Measurements from ENCODE around the gene CDC23. TPM values are rescaled to one million over a fixed set of nuclear protein-coding genes. Genes with fewer than 3 reads are reported as not detected.
"Not testable (repeated sequence)": the region's sequence is repeated elsewhere in the genome, so short reads cannot be mapped to it uniquely, and the experiment has no call there.

Gene CDC23
- total RNA-seq, 1 donor from 2014 or later: 14.2 TPM

GRCh38 chr5:138216799-138217198 is 3.7 kb upstream of the CDC23 start:
- Histone ChIP-seq H3K36me3 (no peaks in the 10 kb centered on the region), H3K27ac (no peak overlapping the region), H3K9me3 (no peaks in the 10 kb centered on the region), H3K27me3 (no peaks in the 10 kb centered on the region), H3K4me1 (peaks cover 8% of the 10 kb centered on the region), H3K4me3 (no peak overlapping the region)
- TF ChIP-seq, protein P1, sequence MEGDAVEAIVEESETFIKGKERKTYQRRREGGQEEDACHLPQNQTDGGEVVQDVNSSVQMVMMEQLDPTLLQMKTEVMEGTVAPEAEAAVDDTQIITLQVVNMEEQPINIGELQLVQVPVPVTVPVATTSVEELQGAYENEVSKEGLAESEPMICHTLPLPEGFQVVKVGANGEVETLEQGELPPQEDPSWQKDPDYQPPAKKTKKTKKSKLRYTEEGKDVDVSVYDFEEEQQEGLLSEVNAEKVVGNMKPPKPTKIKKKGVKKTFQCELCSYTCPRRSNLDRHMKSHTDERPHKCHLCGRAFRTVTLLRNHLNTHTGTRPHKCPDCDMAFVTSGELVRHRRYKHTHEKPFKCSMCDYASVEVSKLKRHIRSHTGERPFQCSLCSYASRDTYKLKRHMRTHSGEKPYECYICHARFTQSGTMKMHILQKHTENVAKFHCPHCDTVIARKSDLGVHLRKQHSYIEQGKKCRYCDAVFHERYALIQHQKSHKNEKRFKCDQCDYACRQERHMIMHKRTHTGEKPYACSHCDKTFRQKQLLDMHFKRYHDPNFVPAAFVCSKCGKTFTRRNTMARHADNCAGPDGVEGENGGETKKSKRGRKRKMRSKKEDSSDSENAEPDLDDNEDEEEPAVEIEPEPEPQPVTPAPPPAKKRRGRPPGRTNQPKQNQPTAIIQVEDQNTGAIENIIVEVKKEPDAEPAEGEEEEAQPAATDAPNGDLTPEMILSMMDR (IDR thresholded peaks at IDR 0.05): no peak
- TF ChIP-seq POLR2AphosphoS5 (IDR thresholded peaks at IDR 0.05; ENCODE audit: insufficient read depth in 1 of 2, low read depth in 1 of 2): no peak
- TF ChIP-seq POLR2A (IDR thresholded peaks at IDR 0.05): no peak
- DNase-seq (ENCODE audit: extremely low spot score in 2 of 2): no peak
- intact Hi-C loops (cut with DNase I): no loop called here

GRCh38 chr5:138212828-138213160 is 329 bp downstream of the CDC23 start:
- Histone ChIP-seq H3K4me1 (peaks cover 18% of the 10 kb centered on the region), H3K9me3 (no peaks in the 10 kb centered on the region), H3K27ac (peak overlapping the region; percentile 78), H3K36me3 (no peaks in the 10 kb centered on the region), H3K27me3 (no peaks in the 10 kb centered on the region), H3K4me3 (peak overlapping the region; percentile 91 to 97)
- TF ChIP-seq POLR2A (IDR thresholded peaks at IDR 0.05) (no peak), POLR2AphosphoS5 (IDR thresholded peaks at IDR 0.05; ENCODE audit: insufficient read depth in 1 of 2, low read depth in 1 of 2) (no peak)
- TF ChIP-seq, protein P1 (IDR thresholded peaks at IDR 0.05): no peak
- intact Hi-C loops (cut with DNase I): no loop called here
- DNase-seq (ENCODE audit: extremely low spot score in 2 of 2): no peak

DNA sequence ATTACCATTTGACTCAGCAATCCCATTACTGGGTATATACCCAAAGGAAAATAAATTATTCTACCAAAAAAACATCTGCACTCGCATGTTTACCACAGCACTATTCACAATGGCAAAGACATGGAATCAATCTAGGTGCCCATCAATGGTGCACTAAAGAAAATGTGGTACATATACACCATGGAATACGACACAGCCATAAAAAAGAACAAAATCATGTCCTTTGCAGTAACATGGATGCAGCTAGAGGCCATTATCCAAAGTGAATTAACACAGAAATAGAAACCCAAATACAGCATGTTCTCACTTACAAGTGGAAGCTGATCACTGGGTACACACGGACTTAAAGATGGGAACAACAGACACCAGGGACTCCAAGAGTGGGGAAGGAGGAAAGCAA is 2.1 kb downstream of the CDC23 start:
- no peak for DNase-seq (ENCODE audit: extremely low spot score in 2 of 2)
- TF ChIP-seq POLR2AphosphoS5 (IDR thresholded peaks at IDR 0.05; ENCODE audit: insufficient read depth in 1 of 2, low read depth in 1 of 2) (no peak), POLR2A (IDR thresholded peaks at IDR 0.05) (no peak)
- TF ChIP-seq, protein P1 (IDR thresholded peaks at IDR 0.05): no peak
- Histone ChIP-seq H3K9me3 (no peaks in the 10 kb centered on the region), H3K36me3 (peaks cover 0 to 3% of the 10 kb centered on the region in 2 donors), H3K27me3 (no peaks in the 10 kb centered on the region), H3K4me3 (no peak overlapping the region), H3K4me1 (peaks cover 18% of the 10 kb centered on the region), H3K27ac (no peak overlapping the region)
- intact Hi-C loops (cut with DNase I): no loop called here

GRCh38 chr5:138193859-138194258 is 19.3 kb downstream of the CDC23 start:
- H3K4me3 ChIP-seq; intact Hi-C loops (cut with DNase I); H3K9me3 ChIP-seq; H3K4me1 ChIP-seq; H3K27ac ChIP-seq; DNase-seq (ENCODE audit: extremely low spot score in 2 of 2); H3K27me3 ChIP-seq: not testable (repeated sequence)
- peaks cover 0 to 73% of the 10 kb centered on the region in 2 donors for H3K36me3 ChIP-seq

- Histone ChIP-seq H3K4me1 (no peaks in the 10 kb centered on the region), H3K27me3 (no peaks in the 10 kb centered on the region), H3K36me3 (peaks cover 0 to 75% of the 10 kb centered on the region in 2 donors), H3K9me3 (no peaks in the 10 kb centered on the region), H3K27ac (no peak overlapping the region), H3K4me3 (no peak overlapping the region)
- intact Hi-C loops (cut with DNase I): no loop called here
- TF ChIP-seq POLR2AphosphoS5 (IDR thresholded peaks at IDR 0.05; ENCODE audit: insufficient read depth in 1 of 2, low read depth in 1 of 2) (no peak), POLR2A (IDR thresholded peaks at IDR 0.05) (no peak)
- TF ChIP-seq, protein P1 (IDR thresholded peaks at IDR 0.05): no peak
- no peak for DNase-seq (ENCODE audit: extremely low spot score in 2 of 2)
Measured at GRCh38 chr5:138192826-138193225, 20.3 kb downstream of the CDC23 start.

- H3K4me3 ChIP-seq: no peak overlapping the region
- no peak for TF ChIP-seq POLR2AphosphoS5 (IDR thresholded peaks at IDR 0.05; ENCODE audit: insufficient read depth in 1 of 2, low read depth in 1 of 2)
- intact Hi-C loops (cut with DNase I): no loop called here
- no peaks in the 10 kb centered on the region for H3K4me1 ChIP-seq
- H3K27me3 ChIP-seq: no peaks in the 10 kb centered on the region
- no peaks in the 10 kb centered on the region for H3K9me3 ChIP-seq
- H3K36me3 ChIP-seq: peaks cover 0 to 64% of the 10 kb centered on the region in 2 donors
- H3K27ac ChIP-seq: no peak overlapping the region
- DNase-seq (ENCODE audit: extremely low spot score in 2 of 2): no peak
Measured at GRCh38 chr5:138188626-138189025, 24.5 kb downstream of the CDC23 start.
